GM13976 (cell line): ENCODE results near the gene GIT2.

ENCODE experiments used
- DNase-seq: peaks from one replicate; pipeline ENCODE4 v3.0.0; 2012; ENCODE audit warnings: low spot score
- CTCF ChIP-seq: IDR thresholded peaks from 2 replicates; pipeline ENCODE4 v1.5.1; 2012; ENCODE audit warnings: borderline replicate concordance, mild to moderate bottlenecking; ENCODE audit not compliant: insufficient read depth; ENCODE audit errors: extremely low read depth, missing control alignments, control extremely low read depth
- in situ Hi-C: fragments of 300-500 bp; cut with MboI; formaldehyde crosslinking; loops from one replicate; pipeline ENCODE4 v1.12.0; 2022; ENCODE audit warnings: low sequenced_read_pairs, mixed read lengths, inconsistent platforms; ENCODE audit not compliant: unreplicated experiment

The GIT2 gene

GRCh38 chr12:109995686-109996482 lies at the start of gene GIT2:
Gene GIT2, minus strand, starts transcription at chr12:109996368. Its CDS starts 144 bp downstream, at chr12:109996224.
- no peak for TF ChIP-seq CTCF
- peak; percentile 95 for DNase-seq
- in situ Hi-C loops, result no loop called here

- in situ Hi-C loops, result no loop called here
- TF ChIP-seq CTCF, result no peak
Observed at GRCh38 chr12:110042264-110042663, 46.1 kb upstream of the GIT2 start.

GRCh38 chr12:110039085-110039807 lies 43.1 kb upstream of the GIT2 start:
- DNase-seq, result no peak
- TF ChIP-seq CTCF, result no peak
- in situ Hi-C loops, result no loop called here

More at GRCh38 chr12:110042264-110042663, 46.1 kb upstream of the GIT2 start:
- DNase-seq, result no peak

- no peak for DNase-seq
- in situ Hi-C loops, result no loop called here
- no peak for TF ChIP-seq CTCF
Observed at GRCh38 chr12:110038741-110039084, 42.5 kb upstream of the GIT2 start.

GRCh38 chr12:110037315-110037714 lies 41.1 kb upstream of the GIT2 start:
- in situ Hi-C loops, result no loop called here
- TF ChIP-seq CTCF, result no peak

GRCh38 chr12:110035534-110036104 lies 39.5 kb upstream of the GIT2 start:
- no peak for DNase-seq
- in situ Hi-C loops, result no loop called here
- no peak for TF ChIP-seq CTCF

More at GRCh38 chr12:110037315-110037714, 41.1 kb upstream of the GIT2 start:
- DNase-seq, result no peak
